Cardiac muscle cell (in vitro differentiated cells and primary cell): Measurements from ENCODE around the gene GIMAP8. TPM values are rescaled to one million over a fixed set of nuclear protein-coding genes. Genes with fewer than 3 reads are reported as not detected.

Experiments used
- DNase-seq, 2 donors: peaks; one replicate each; pipeline versions ENCODE4 v3.0.0 to v3.0.0-alpha.2; 2010 to 2017; ENCODE audit warnings: low read depth in 1 of 2, low spot score in 1 of 2
- H3K27ac ChIP-seq: fragments of 200-600 bp; sonication (generic); 2 replicates; pipeline ENCODE4 v1.5.1; 2016
- H3K27me3 ChIP-seq: fragments of 200-600 bp; sonication (generic); 2 replicates; pipeline ENCODE4 v1.6.0; 2016; ENCODE audit warnings: control low read depth
- H3K36me3 ChIP-seq: fragments of 200-600 bp; sonication (generic); 2 replicates; pipeline ENCODE4 v1.5.1; 2016; ENCODE audit warnings: control low read depth
- H3K4me1 ChIP-seq: fragments of 200-600 bp; sonication (generic); 2 replicates; pipeline ENCODE4 v1.8.1; 2017; ENCODE audit warnings: low read depth, mild to moderate bottlenecking, mixed run types
- H3K4me3 ChIP-seq: fragments of 200-600 bp; sonication (generic); 2 replicates; pipeline ENCODE4 v1.5.1; 2016; ENCODE audit warnings: mild to moderate bottlenecking
- H3K9me3 ChIP-seq: fragments of 200-600 bp; sonication (generic); 2 replicates; pipeline ENCODE4 v1.5.1; 2017; ENCODE audit warnings: low read depth, mild to moderate bottlenecking, control low read depth
- polyA plus RNA-seq: library from polyadenylated mRNA; unstranded; fragments of >200 nt; fragmentation: Nextera tagmentation; extraction: Ambion mirVana; gene quantifications from 2 replicates; pipeline ENCODE4 v1.2.1, GENCODE V29; 2016
- total RNA-seq: library from RNA; depleted of rRNA; stranded (reverse); fragments of >200 nt; gene quantifications from 2 replicates; pipeline ENCODE4 v1.2.3, GENCODE V29; 2016
- TF ChIP-seq, protein P1 (sequence below): IDR thresholded peaks from 2 replicates; pipeline ENCODE4 v1.5.1; 2012; ENCODE audit warnings: low read depth, mild to moderate bottlenecking, low read length

Gene GIMAP8
- total and polyA plus RNA-seq, 2 experiments from 2014 or later, result 0.24 TPM; not detected in 1

DNA sequence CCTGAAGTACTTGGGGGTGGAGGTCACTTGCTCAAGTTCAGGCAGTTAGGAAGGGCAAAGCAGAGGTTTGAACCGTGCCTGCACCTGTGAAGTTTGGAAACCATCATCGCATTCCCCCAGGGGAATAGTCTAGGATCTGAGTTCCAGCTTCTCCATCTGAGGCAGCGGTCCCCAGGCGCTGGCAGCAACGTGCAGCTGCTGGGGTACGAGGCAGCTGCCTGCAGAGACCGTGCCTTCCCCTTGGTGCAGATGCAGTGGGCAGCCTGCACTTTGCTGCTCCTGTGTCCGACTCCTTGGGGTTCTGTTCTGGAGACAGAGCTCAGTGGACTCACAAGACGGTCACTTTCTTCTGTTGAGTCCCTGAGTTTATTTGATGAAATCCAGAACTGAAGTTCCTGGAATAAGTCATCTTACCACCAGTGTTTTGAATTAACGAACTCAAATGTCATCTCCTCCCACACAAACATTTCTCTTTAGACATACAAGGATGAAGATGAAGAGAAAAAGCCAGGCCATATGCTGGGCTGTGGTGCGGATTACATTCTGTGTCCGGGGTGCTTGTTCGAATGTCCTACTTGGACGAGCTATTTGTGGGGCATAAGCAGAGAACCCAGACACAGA is 19.9 kb upstream of the GIMAP8 start:
- Histone ChIP-seq H3K4me1 (no peaks in the 10 kb centered on the region), H3K4me3 (no peak overlapping the region), H3K36me3 (no peaks in the 10 kb centered on the region), H3K27ac (no peak overlapping the region), H3K9me3 (no peaks in the 10 kb centered on the region), H3K27me3 (no peaks in the 10 kb centered on the region)
- DNase-seq, result no peak
- TF ChIP-seq, protein P1, sequence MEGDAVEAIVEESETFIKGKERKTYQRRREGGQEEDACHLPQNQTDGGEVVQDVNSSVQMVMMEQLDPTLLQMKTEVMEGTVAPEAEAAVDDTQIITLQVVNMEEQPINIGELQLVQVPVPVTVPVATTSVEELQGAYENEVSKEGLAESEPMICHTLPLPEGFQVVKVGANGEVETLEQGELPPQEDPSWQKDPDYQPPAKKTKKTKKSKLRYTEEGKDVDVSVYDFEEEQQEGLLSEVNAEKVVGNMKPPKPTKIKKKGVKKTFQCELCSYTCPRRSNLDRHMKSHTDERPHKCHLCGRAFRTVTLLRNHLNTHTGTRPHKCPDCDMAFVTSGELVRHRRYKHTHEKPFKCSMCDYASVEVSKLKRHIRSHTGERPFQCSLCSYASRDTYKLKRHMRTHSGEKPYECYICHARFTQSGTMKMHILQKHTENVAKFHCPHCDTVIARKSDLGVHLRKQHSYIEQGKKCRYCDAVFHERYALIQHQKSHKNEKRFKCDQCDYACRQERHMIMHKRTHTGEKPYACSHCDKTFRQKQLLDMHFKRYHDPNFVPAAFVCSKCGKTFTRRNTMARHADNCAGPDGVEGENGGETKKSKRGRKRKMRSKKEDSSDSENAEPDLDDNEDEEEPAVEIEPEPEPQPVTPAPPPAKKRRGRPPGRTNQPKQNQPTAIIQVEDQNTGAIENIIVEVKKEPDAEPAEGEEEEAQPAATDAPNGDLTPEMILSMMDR, result no peak

DNA sequence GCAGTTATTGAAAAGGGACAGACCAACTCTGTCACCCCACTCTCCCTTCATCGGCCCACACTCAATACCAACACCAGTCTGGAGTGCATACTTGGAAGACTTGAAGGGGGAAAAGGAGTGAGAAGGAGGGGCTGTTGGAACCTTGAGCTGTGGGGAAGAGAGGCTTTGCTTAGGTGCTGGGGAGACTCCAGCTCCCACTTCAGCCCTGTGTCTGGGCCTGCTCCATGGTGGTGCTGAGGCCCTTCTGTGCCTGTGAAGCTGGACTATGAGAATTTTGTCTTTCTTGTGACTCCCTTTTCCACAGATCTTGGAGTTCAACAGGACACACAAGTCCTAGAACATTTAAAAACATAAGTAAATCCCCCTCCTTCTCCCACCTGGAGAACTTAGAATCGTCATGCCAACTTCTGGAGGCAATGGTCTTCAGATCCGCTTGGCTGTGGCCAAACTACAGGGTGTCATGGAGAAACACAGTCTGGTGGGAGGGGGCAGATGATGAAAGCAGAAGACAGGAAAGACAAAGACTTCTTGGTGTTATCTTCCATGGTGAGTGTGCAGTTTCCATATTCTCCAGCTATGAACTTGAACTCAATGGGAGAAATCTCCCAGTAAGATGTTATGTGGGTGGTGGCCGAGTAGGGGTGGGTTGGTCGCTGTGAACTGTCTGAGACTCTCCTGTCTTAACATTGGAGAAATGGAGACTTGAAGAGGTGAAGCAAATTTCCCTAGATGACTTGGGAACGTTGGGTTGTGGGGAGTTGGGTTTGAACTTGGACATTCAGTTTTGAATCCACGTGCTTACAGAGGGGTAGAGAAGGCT is 18.4 kb upstream of the GIMAP8 start:
- Histone ChIP-seq H3K4me1 (no peaks in the 10 kb centered on the region), H3K9me3 (no peaks in the 10 kb centered on the region), H3K27me3 (no peaks in the 10 kb centered on the region), H3K27ac (no peak overlapping the region), H3K4me3 (no peak overlapping the region), H3K36me3 (no peaks in the 10 kb centered on the region)
- DNase-seq, result no peak
- TF ChIP-seq, protein P1, result no peak

DNA sequence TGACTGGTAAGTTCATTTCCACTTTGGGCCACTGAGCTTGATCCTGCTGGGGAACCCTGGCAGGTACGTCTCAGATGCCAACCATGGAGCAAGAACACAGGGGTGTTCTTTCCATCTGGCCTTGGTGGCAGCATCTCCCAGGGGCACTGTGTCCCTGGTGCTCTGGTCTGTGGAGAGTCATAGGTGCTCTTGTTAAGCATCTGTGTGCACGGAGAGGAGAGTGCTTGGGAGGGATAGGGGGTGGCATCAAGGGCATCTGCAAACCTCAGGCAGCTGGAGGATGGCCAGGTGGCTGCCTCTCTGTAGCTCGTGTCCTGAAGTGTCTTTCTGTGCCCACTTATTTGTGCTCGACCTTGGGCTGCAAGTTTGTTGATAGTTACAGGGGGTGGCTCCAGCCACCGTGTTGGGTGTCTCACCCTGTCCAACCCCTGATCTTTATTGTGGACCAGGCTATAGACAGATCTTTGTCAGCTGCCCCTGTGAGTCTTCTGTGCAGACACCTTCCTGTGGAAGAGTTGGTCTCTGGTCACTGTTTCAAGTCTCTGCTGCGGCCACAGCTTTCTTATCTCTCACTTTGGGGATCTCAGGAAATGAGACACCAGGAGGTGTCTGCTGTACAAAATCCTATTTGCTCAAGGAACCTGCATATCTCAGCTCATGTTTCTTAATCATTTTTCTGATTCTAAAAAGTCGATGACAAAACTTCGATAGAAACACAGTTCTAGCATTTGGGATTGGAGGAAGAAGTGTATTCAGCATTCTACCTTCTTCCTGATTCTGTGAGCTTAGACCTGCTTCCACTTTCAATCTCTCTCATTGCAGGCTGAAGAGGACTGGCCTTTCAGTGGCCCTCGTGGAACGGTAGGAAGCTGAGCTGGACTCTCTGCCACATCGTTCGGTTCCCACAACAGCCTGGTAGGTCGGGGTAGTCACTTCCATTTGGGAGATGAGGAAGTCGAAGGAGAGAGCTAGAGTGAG is 17.2 kb upstream of the GIMAP8 start:
- TF ChIP-seq, protein P1, result no peak
- Histone ChIP-seq H3K4me3 (no peak overlapping the region), H3K9me3 (no peaks in the 10 kb centered on the region), H3K36me3 (no peaks in the 10 kb centered on the region), H3K27me3 (no peaks in the 10 kb centered on the region), H3K4me1 (no peaks in the 10 kb centered on the region), H3K27ac (no peak overlapping the region)
- no peak for DNase-seq

DNA sequence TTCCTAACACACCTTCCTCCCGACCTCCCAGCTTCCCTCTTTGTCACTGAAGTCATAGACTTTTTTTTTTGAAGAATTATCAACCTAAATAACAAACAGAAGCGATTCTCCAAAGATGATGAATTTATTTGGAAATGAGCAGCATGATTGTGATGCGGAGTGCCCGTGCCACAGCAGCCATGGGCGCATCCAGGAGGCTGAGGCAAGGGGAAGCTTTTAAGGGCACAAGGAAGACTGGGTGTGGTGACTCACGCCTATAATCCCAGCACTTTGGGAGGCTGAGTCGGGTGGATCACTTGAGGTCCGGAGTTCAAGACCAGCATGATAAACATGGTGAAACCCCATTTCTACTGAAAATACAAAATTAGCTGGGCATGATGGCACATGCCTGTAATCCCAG is 16.2 kb upstream of the GIMAP8 start:
- DNase-seq, result no peak
- TF ChIP-seq, protein P1, result no peak
- H3K9me3 ChIP-seq, result no peaks in the 10 kb centered on the region

DNA sequence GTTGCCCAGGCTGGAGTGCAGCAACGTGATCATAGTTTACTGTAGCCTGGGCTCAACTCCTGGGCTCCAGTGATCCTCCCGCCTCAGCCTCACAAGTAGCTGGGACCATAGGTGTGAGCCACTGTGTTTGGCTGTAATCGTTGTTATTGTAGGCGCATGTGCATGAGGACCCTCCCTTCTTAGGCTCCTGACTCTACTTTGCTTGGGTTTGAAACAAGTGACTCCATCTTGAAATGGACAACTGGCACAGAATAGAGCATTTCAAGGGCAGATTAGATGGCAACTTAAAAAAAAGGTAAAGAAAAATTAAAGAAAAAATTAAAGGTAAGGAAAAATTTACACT is 15.4 kb upstream of the GIMAP8 start:
- Histone ChIP-seq H3K27me3 (no peaks in the 10 kb centered on the region), H3K27ac (no peak overlapping the region), H3K4me1 (no peaks in the 10 kb centered on the region), H3K36me3 (no peaks in the 10 kb centered on the region), H3K4me3 (no peak overlapping the region), H3K9me3 (no peaks in the 10 kb centered on the region)
- TF ChIP-seq, protein P1, result no peak
- DNase-seq, result no peak

More for the DNA sequence above, 16.2 kb upstream of the GIMAP8 start:
- Histone ChIP-seq H3K27ac (no peak overlapping the region), H3K4me1 (no peaks in the 10 kb centered on the region), H3K36me3 (no peaks in the 10 kb centered on the region), H3K27me3 (no peaks in the 10 kb centered on the region), H3K4me3 (no peak overlapping the region)
